DOHH2 (cell line): Measurements from ENCODE around the gene APBA3.

ENCODE experiments used
- H3F3A ChIP-seq: fragments of 200-600 bp; sonication (generic), shearing (Covaris generic); 2 replicates; pipeline ENCODE4 v1.6.0; 2016; ENCODE audit warnings: antibody characterized with exemption, mild to moderate bottlenecking; ENCODE audit not compliant: control insufficient read depth, insufficient read depth
- H3K27ac ChIP-seq: fragments of 200-600 bp; sonication (generic); 2 replicates; pipeline ENCODE4 v1.5.1; 2014; ENCODE audit warnings: low read depth, mild to moderate bottlenecking, low read length, moderate library complexity
- H3K27me3 ChIP-seq: fragments of 200-600 bp; sonication (generic); 2 replicates; pipeline ENCODE4 v1.6.1; 2014; ENCODE audit warnings: mild to moderate bottlenecking, low read length, mixed read lengths; ENCODE audit not compliant: control insufficient read depth
- H3K36me3 ChIP-seq: fragments of 200-600 bp; sonication (generic); 2 replicates; pipeline ENCODE4 v1.6.1; 2014; ENCODE audit warnings: mild to moderate bottlenecking, low read length, moderate library complexity, mixed read lengths; ENCODE audit not compliant: control insufficient read depth
- H3K4me1 ChIP-seq: fragments of 200-600 bp; sonication (generic); 2 replicates; pipeline ENCODE4 v1.6.1; 2014; ENCODE audit warnings: mild to moderate bottlenecking, low read length, mixed read lengths; ENCODE audit not compliant: control insufficient read depth
- H3K4me2 ChIP-seq: fragments of 200-600 bp; sonication (generic); 2 replicates; pipeline ENCODE4 v1.6.0; 2014; ENCODE audit warnings: mild to moderate bottlenecking, low read length, moderate library complexity
- H3K4me3 ChIP-seq: fragments of 200-600 bp; sonication (generic); 2 replicates; pipeline ENCODE4 v1.5.1; 2014; ENCODE audit warnings: mild to moderate bottlenecking, low read length, mixed read lengths
- H3K79me2 ChIP-seq: fragments of 200-600 bp; sonication (generic); 2 replicates; pipeline ENCODE4 v1.6.1; 2014; ENCODE audit warnings: mild to moderate bottlenecking, low read length, mixed read lengths; ENCODE audit not compliant: control insufficient read depth
- H3K9me2 ChIP-seq: fragments of 200-600 bp; sonication (generic); replicated peaks from 2 replicates; pipeline ENCODE4 v1.6.1; 2014; ENCODE audit warnings: mild to moderate bottlenecking, low read length, mixed read lengths; ENCODE audit not compliant: control insufficient read depth
- H3K9me3 ChIP-seq: fragments of 200-600 bp; sonication (generic); 2 replicates; pipeline ENCODE4 v1.6.1; 2014; ENCODE audit warnings: antibody characterized with exemption, low read length, mixed read lengths; ENCODE audit not compliant: control insufficient read depth, insufficient read depth
- H4K20me1 ChIP-seq: fragments of 200-600 bp; sonication (generic); 2 replicates; pipeline ENCODE4 v1.6.0; 2014; ENCODE audit warnings: low read depth, mild to moderate bottlenecking, antibody characterized with exemption, low read length, moderate library complexity; ENCODE audit not compliant: control insufficient read depth, insufficient read depth
- CTCF ChIP-seq: fragments of 200-600 bp; sonication (generic); IDR thresholded peaks from one replicate; pipeline ENCODE4 v1.5.1; 2014; ENCODE audit warnings: antibody characterized with exemption, mild to moderate bottlenecking, low read depth, low read length; ENCODE audit not compliant: poor library complexity, severe bottlenecking
- EZH2phosphoT487 ChIP-seq: fragments of 200-600 bp; sonication (generic); IDR thresholded peaks from 2 replicates; pipeline ENCODE4 v1.6.1; 2017; ENCODE audit warnings: borderline replicate concordance, mild to moderate bottlenecking, antibody characterized with exemption, low read length, moderate library complexity, mixed read lengths

APBA3 gene

DNA sequence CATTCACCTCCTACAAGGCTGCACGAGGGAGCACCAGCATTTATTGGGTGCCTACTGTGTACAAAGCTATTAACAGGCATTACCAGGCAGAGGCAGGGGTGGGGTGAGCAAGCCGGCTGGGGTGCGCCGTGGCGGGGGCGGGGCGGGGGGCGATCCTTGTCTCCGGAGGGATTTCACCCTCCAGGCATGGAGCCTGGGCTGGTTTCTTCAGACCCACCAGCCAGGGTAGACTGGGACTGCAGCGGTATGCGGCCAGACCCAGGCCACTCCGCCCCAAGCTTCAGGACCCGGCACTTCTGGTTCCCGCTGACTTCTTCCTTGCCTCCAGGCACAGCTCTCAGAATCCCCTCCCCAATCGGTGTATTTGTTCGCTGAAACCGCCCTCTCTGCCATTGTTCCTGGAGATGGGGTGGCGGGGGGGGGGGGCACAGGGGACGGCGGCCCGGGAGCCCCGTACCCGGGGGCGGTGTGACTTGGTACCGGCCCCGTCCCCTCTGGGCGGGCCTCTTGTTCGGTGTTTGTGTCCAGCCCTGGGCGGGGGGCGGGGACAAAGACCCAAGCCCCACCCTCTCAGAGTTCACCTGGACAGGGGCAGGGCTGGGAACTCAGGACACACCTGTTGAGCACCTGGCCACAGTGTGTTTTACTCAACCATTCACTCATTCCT lies 38.9 kb downstream of the APBA3 start:
- Histone ChIP-seq H3K9me3 (no peaks in the 10 kb centered on the region), H3K27me3 (peaks cover 15% of the 10 kb centered on the region), H3F3A (no peaks in the 10 kb centered on the region), H3K4me2 (no peak overlapping the region; the same call in 1 of the 2 replicates), H4K20me1 (no peaks in the 10 kb centered on the region), H3K9me2 (no peaks in the 10 kb centered on the region), H3K36me3 (no peaks in the 10 kb centered on the region), H3K79me2 (no peaks in the 10 kb centered on the region), H3K4me1 (peaks cover 3% of the 10 kb centered on the region), H3K4me3 (no peak overlapping the region), H3K27ac (no peak overlapping the region)
- TF ChIP-seq CTCF (no peak), EZH2phosphoT487 (no peak)

- H3F3A ChIP-seq = no peaks in the 10 kb centered on the region
- no peak overlapping the region for H3K27ac ChIP-seq
- peak overlapping the region; percentile 40 for H3K4me2 ChIP-seq
- H3K9me2 ChIP-seq = no peaks in the 10 kb centered on the region
- peak overlapping the region; percentile 28; the same call in 1 of the 2 replicates for H3K4me3 ChIP-seq
- no peak for TF ChIP-seq EZH2phosphoT487
- no peak for TF ChIP-seq CTCF
- H3K36me3 ChIP-seq = no peaks in the 10 kb centered on the region
- peaks cover 15% of the 10 kb centered on the region for H3K27me3 ChIP-seq
- peaks cover 3% of the 10 kb centered on the region for H3K4me1 ChIP-seq
- H3K79me2 ChIP-seq = no peaks in the 10 kb centered on the region
- no peaks in the 10 kb centered on the region for H4K20me1 ChIP-seq
- H3K9me3 ChIP-seq = no peaks in the 10 kb centered on the region
Observed at GRCh38 chr19:3721887-3722442, 39.5 kb downstream of the APBA3 start.

DNA sequence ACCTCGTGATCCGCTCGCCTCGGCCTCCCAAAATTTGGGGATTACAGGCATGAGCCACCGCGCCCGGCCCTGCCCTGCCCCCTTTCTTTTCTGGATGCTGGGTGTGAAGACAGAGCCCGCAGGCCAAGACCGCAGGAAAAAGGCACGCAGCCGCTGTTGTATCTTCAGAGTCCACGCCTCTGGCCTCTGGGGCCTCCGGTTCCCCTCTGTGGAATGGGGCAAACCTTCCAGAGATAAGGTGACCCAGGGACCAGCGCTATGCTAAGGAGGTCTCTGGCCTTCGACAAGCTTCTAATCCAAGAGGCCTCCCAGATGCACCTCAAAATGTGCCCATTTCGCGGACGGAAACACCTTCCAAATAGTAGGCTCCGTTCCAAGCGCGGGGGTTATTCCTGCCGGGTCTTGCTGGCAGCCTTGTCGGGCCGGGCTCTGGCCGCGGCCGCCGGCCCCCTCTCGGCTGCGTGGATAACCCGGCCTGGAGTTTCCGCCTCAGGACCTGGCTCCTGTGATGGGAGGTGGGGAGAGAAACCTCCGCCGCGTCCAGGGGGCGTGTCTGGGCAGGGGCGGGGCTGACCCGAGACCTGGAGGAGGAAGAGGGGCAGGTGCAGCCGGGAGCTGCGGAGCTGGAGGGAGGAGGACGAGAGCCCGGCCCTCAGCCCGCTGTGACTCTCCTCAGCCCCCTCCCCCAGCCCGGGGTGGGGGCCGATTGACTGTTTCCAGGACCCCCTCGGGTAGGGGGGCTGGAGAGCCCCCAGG lies 40.2 kb downstream of the APBA3 start:
- H3F3A ChIP-seq = no peaks in the 10 kb centered on the region
- H3K9me2 ChIP-seq = no peaks in the 10 kb centered on the region
- no peaks in the 10 kb centered on the region for H3K79me2 ChIP-seq
- peaks cover 15% of the 10 kb centered on the region for H3K27me3 ChIP-seq
- H4K20me1 ChIP-seq = no peaks in the 10 kb centered on the region
- peak overlapping the region; percentile 28; the same call in 1 of the 2 replicates for H3K4me3 ChIP-seq
- peak overlapping the region; percentile 40 for H3K4me2 ChIP-seq
- peaks cover 3% of the 10 kb centered on the region for H3K4me1 ChIP-seq
- H3K9me3 ChIP-seq = no peaks in the 10 kb centered on the region
- H3K27ac ChIP-seq = no peak overlapping the region
- TF ChIP-seq CTCF (no peak), EZH2phosphoT487 (no peak)
- H3K36me3 ChIP-seq = no peaks in the 10 kb centered on the region
